ENCODE measurements around the gene CACNB4.
"Not testable (repeated sequence)": the region's sequence is repeated elsewhere in the genome, so short reads cannot be mapped to it uniquely, and the experiment has no call there.

CACNB4 gene

GRCh38 chr2:152095146-152095545 is 3.7 kb downstream of the CACNB4 start:
- Histone ChIP-seq H3K27ac (no peak overlapping the region), H3K27me3 (replicated peaks) (peaks cover 24% of the 10 kb centered on the region), H3K36me3 (replicated peaks) (no peaks in the 10 kb centered on the region), H3K4me3 (ENCODE audit: low read depth, low read length) (no peak overlapping the region)
- TF ChIP-seq CTCF (IDR thresholded peaks at IDR 0.05; ENCODE audit: low read depth, low read length, missing control alignments), result no peak
- in situ Hi-C loops (cut with HindIII; ENCODE audit: low pct_ligation_motif_present, low sequenced_read_pairs), result no loop called here
- DNase-seq, result no peak

GRCh38 chr2:152094014-152094413 is 4.8 kb downstream of the CACNB4 start:
- no peaks in the 10 kb centered on the region for H3K36me3 ChIP-seq (replicated peaks)
- no peak for TF ChIP-seq CTCF (IDR thresholded peaks at IDR 0.05; ENCODE audit: low read depth, low read length, missing control alignments)
- no peak overlapping the region for H3K27ac ChIP-seq
- H3K4me3 ChIP-seq (ENCODE audit: low read depth, low read length), result no peak overlapping the region
- in situ Hi-C loops (cut with HindIII; ENCODE audit: low pct_ligation_motif_present, low sequenced_read_pairs), result no loop called here
- peaks cover 14% of the 10 kb centered on the region for H3K27me3 ChIP-seq (replicated peaks)
- no peak for DNase-seq

- Histone ChIP-seq H3K27me3 (replicated peaks) (peaks cover 9% of the 10 kb centered on the region), H3K4me3 (ENCODE audit: low read depth, low read length) (no peak overlapping the region), H3K36me3 (replicated peaks) (no peaks in the 10 kb centered on the region), H3K27ac (no peak overlapping the region)
- TF ChIP-seq CTCF (IDR thresholded peaks at IDR 0.05; ENCODE audit: low read depth, low read length, missing control alignments), result no peak
- in situ Hi-C loops (cut with HindIII; ENCODE audit: low pct_ligation_motif_present, low sequenced_read_pairs), result no loop called here
- DNase-seq, result no peak
Measured at GRCh38 chr2:152093464-152093863, 5.4 kb downstream of the CACNB4 start.

- H3K36me3 ChIP-seq (replicated peaks), result no peaks in the 10 kb centered on the region
- no peak for TF ChIP-seq CTCF (IDR thresholded peaks at IDR 0.05; ENCODE audit: low read depth, low read length, missing control alignments)
- no peak for DNase-seq
- peaks cover 3% of the 10 kb centered on the region for H3K27me3 ChIP-seq (replicated peaks)
- no peak overlapping the region for H3K27ac ChIP-seq
- in situ Hi-C loops (cut with HindIII; ENCODE audit: low pct_ligation_motif_present, low sequenced_read_pairs), result no loop called here
- H3K4me3 ChIP-seq (ENCODE audit: low read depth, low read length), result no peak overlapping the region
Measured at GRCh38 chr2:152092095-152092494, 6.7 kb downstream of the CACNB4 start.

GRCh38 chr2:152090726-152091125 is 8.1 kb downstream of the CACNB4 start:
- DNase-seq; H3K27ac ChIP-seq; H3K36me3 ChIP-seq (replicated peaks); H3K27me3 ChIP-seq (replicated peaks); H3K4me3 ChIP-seq (ENCODE audit: low read depth, low read length); in situ Hi-C loops (cut with HindIII; ENCODE audit: low pct_ligation_motif_present, low sequenced_read_pairs): not testable (repeated sequence)

GRCh38 chr2:152089238-152089637 is 9.6 kb downstream of the CACNB4 start:
- in situ Hi-C loops (cut with HindIII; ENCODE audit: low pct_ligation_motif_present, low sequenced_read_pairs), result no loop called here
- DNase-seq, result no peak
- Histone ChIP-seq H3K36me3 (replicated peaks) (no peaks in the 10 kb centered on the region), H3K27me3 (replicated peaks) (no peaks in the 10 kb centered on the region), H3K4me3 (ENCODE audit: low read depth, low read length) (no peak overlapping the region), H3K27ac (no peak overlapping the region)
- no peak for TF ChIP-seq CTCF (IDR thresholded peaks at IDR 0.05; ENCODE audit: low read depth, low read length, missing control alignments)
